Kidney (tissue), 14 donors: ENCODE data around the gene RAC3. TPM values are rescaled to one million over a fixed set of nuclear protein-coding genes. Genes with fewer than 3 reads are reported as not detected.

ENCODE experiments used
- DNase-seq, 5 donors: peaks; one replicate each; pipeline ENCODE4 v3.0.0-alpha.2; 2013 to 2020
- FAIRE-seq: peaks from 2 replicates; lab custom pipeline; 2012; peaks lifted over from hg19 to GRCh38; lab: Jason Lieb, UNC
- H3K27ac ChIP-seq, 2 donors: one replicate each; pipeline ENCODE4 v1.7.0; 2013; ENCODE audit warnings: low read depth in 2 of 2, low read length in 2 of 2, inconsistent platforms in 1 of 2
- H3K27me3 ChIP-seq: one replicate; pipeline ENCODE4 v1.7.1; 2013; ENCODE audit warnings: low read length, inconsistent platforms; ENCODE audit not compliant: control insufficient read depth, insufficient read depth
- H3K36me3 ChIP-seq, 3 donors: one replicate each; pipeline versions ENCODE4 v1.7.0 to v1.7.1; 2013; ENCODE audit warnings: low read length in 3 of 3, control low read depth in 1 of 3, inconsistent platforms in 1 of 3; ENCODE audit not compliant: insufficient read depth in 3 of 3, control insufficient read depth in 2 of 3
- H3K4me1 ChIP-seq, 3 donors: one replicate each; pipeline versions ENCODE4 v1.7.0 to v1.7.1; 2013; ENCODE audit warnings: low read length in 3 of 3, inconsistent platforms in 1 of 3, low read depth in 1 of 3; ENCODE audit not compliant: control insufficient read depth in 2 of 3, insufficient read depth in 2 of 3
- H3K4me3 ChIP-seq, 3 donors: one replicate each; pipeline versions ENCODE4 v1.7.0 to v1.8.1; 2013; ENCODE audit warnings: low read length in 3 of 3, control low read depth in 1 of 3, inconsistent platforms in 1 of 3
- H3K9ac ChIP-seq, 3 donors: one replicate each; pipeline versions ENCODE4 v1.7.0 to v1.7.1; 2013; ENCODE audit warnings: low read length in 3 of 3, control low read depth in 1 of 3, inconsistent platforms in 1 of 3
- H3K9me3 ChIP-seq, 3 donors: one replicate each; pipeline versions ENCODE4 v1.7.0 to v1.7.1; 2013; ENCODE audit warnings: low read length in 3 of 3, control low read depth in 1 of 3, inconsistent platforms in 1 of 3; ENCODE audit not compliant: control insufficient read depth in 2 of 3, insufficient read depth in 1 of 3
- CTCF ChIP-seq: IDR thresholded peaks from 3 replicates; pipeline ENCODE4 v1.5.1; 2012; ENCODE audit warnings: mild to moderate bottlenecking, moderate library complexity, borderline replicate concordance; ENCODE audit not compliant: insufficient read depth; ENCODE audit errors: extremely low read depth
- intact Hi-C: fragments of 100-400 bp; cut with DNase I; formaldehyde crosslinking; loops from one replicate; pipeline ENCODE4 v1.11.1; 2022
- polyA plus RNA-seq: library from polyadenylated mRNA; stranded (reverse); fragments of 350-450 nt; fragmentation: Illumina TruSeq; extraction: RNeasy Lipid Tissue Mini Kit (QIAGEN cat#74804); gene quantifications from one replicate; pipeline ENCODE4 v1.2.3, GENCODE V29; 2014; ENCODE audit warnings: low read depth, low replicate concordance; ENCODE audit not compliant: insufficient read depth
- total RNA-seq: library from RNA; stranded (reverse); fragmentation: NEBNext Ultra II Directional; extraction: Animal tissue kit (Norgen Biotek cat#: 25700); gene quantifications from one replicate; pipeline ENCODE4 v1.2.1, GENCODE V29; 2021
- donor health status: control.
- donor health status: control.
- donor health status: control.
- donor health status: control.
- donor health status: control.
- donor health status: DM: yes; HTN: yes; CAD: no.
- donor health status: Normal renal cell carcinoma (clear cell type).

Gene RAC3
- total and polyA plus RNA-seq, 2 donors from 2014 or later: 2.6 to 13.1 TPM

GRCh38 chr17:82081546-82081945, 50.1 kb downstream of the RAC3 start:
- DNase-seq: no peak

GRCh38 chr17:82081966-82082365, 50.5 kb downstream of the RAC3 start:
- H3K4me3 ChIP-seq: no peak overlapping the region
- H3K9ac ChIP-seq: no peak overlapping the region
- no peak for DNase-seq
- no peak overlapping the region for H3K27ac ChIP-seq
- no peaks in the 10 kb centered on the region for H3K27me3 ChIP-seq
- no peak for FAIRE-seq
- TF ChIP-seq CTCF: no peak
- H3K9me3 ChIP-seq: no peaks in the 10 kb centered on the region
- intact Hi-C loops: no loop called here
- no peaks in the 10 kb centered on the region for H3K4me1 ChIP-seq
- peaks cover 0 to 11% (median 2%) of the 10 kb centered on the region in 3 donors for H3K36me3 ChIP-seq

More at GRCh38 chr17:82081546-82081945, 50.1 kb downstream of the RAC3 start:
- TF ChIP-seq CTCF: no peak
- no peaks in the 10 kb centered on the region for H3K27me3 ChIP-seq
- H3K9ac ChIP-seq: no peak overlapping the region
- no peaks in the 10 kb centered on the region for H3K4me1 ChIP-seq
- H3K36me3 ChIP-seq: peaks cover 0 to 11% (median 2%) of the 10 kb centered on the region in 3 donors
- FAIRE-seq: no peak
- H3K27ac ChIP-seq: no peak overlapping the region
- intact Hi-C loops: no loop called here
- H3K4me3 ChIP-seq: no peak overlapping the region
- H3K9me3 ChIP-seq: no peaks in the 10 kb centered on the region

- intact Hi-C loops: no loop called here
- FAIRE-seq: no peak
Observed at GRCh38 chr17:82082456-82082855, 51.0 kb downstream of the RAC3 start.

More at GRCh38 chr17:82082456-82082855, 51.0 kb downstream of the RAC3 start:
- H3K4me3 ChIP-seq: no peak overlapping the region
- no peak overlapping the region for H3K27ac ChIP-seq
- no peaks in the 10 kb centered on the region for H3K9me3 ChIP-seq
- no peak for DNase-seq
- no peak overlapping the region for H3K9ac ChIP-seq
- no peak for TF ChIP-seq CTCF
- H3K27me3 ChIP-seq: no peaks in the 10 kb centered on the region
- peaks cover 0 to 11% (median 4%) of the 10 kb centered on the region in 3 donors for H3K36me3 ChIP-seq
- H3K4me1 ChIP-seq: no peaks in the 10 kb centered on the region
